H1 (cell line): ENCODE data around the gene TBC1D22A. TPM values are rescaled to one million over a fixed set of nuclear protein-coding genes. Genes with fewer than 3 reads are reported as not detected.

Source experiments
- E2F6 ChIP-seq: IDR thresholded peaks from 2 replicates; pipeline ENCODE4 v1.6.1; 2012; ENCODE audit warnings: inconsistent platforms
- KDM5A ChIP-seq: fragments of 200-600 bp; IDR thresholded peaks from 2 replicates; pipeline ENCODE4 v1.7.1; 2012; ENCODE audit warnings: mild to moderate bottlenecking, low read length, inconsistent platforms, mixed read lengths
- PHF8 ChIP-seq: fragments of 200-600 bp; sonication (generic); conservative IDR thresholded peaks from 2 replicates; pipeline ENCODE4 v1.7.1; 2012; ENCODE audit warnings: low read depth, mild to moderate bottlenecking, inconsistent platforms, low read length, moderate library complexity
- RNF2 ChIP-seq: fragments of 200-900, 300-1000 bp; sonication (generic); IDR thresholded peaks from 2 replicates; pipeline ENCODE4 v1.7.1; 2016; ENCODE audit warnings: borderline replicate concordance, low read depth, mild to moderate bottlenecking, antibody characterized with exemption, low read length; ENCODE audit not compliant: poor library complexity, severe bottlenecking; ENCODE audit errors: missing control alignments
- TCF12 ChIP-seq: IDR thresholded peaks from 2 replicates; pipeline ENCODE4 v1.6.1; 2011; ENCODE audit warnings: low read depth, mild to moderate bottlenecking, low read length
- polyA plus RNA-seq, 7 experiments: library from polyadenylated mRNA; depleted of rRNA in 3 of 7; stranded (reverse) in 5 of 7; unstranded in 2 of 7; fragments of >200 nt in 5 of 7; fragments of 200-250 nt in 2 of 7; gene quantifications; 1 replicate in 5 of 7; 2 replicates in 1 of 7; 4 replicates in 1 of 7; pipeline versions ENCODE4 v1.2.1 to v1.2.3, GENCODE V29; 2011 to 2013; ENCODE audit warnings: missing spikeins in 2 of 7, mixed read lengths in 2 of 7
- total RNA-seq: library from RNA; stranded (reverse); fragmentation: NEBNext Ultra II Directional; extraction: Animal tissue kit (Norgen Biotek cat#: 25700); gene quantifications from 2 replicates; pipeline ENCODE4 v1.2.1, GENCODE V29; 2021

Gene TBC1D22A
- total and polyA plus RNA-seq, 2 of the 8 experiments (the other 6 are each of a cell fraction or from before 2014, with no cell fraction given) = 11.9 to 18.4 TPM

GRCh38 chr22:47213571-47214230, 451.3 kb downstream of the TBC1D22A start (continued):
- TF ChIP-seq E2F6 = no peak
- no peak for TF ChIP-seq RNF2
- TF ChIP-seq KDM5A = no peak
- no peak for TF ChIP-seq TCF12
- TF ChIP-seq PHF8 = no peak
